Measurements from ENCODE around the gene SLC5A6.

GRCh38 chr2:27261241-27261925, 49.3 kb upstream of the SLC5A6 start:
- TF ChIP-seq CTCF (IDR thresholded peaks at IDR 0.05) = no peak
- no peak for TF ChIP-seq POLR2A (IDR thresholded peaks at IDR 0.05)

Data from body of pancreas (tissue), 4 donors.